Neural cell (in vitro differentiated cells): ENCODE results near the gene CDC37. TPM values are rescaled to one million over a fixed set of nuclear protein-coding genes. Genes with fewer than 3 reads are reported as not detected.

Experiments
- H2AFZ ChIP-seq: fragments of 200-600, 300-800 bp; sonication (generic), shearing (Covaris generic); 2 replicates; pipeline ENCODE4 v1.6.0; 2014; ENCODE audit warnings: low read depth, mild to moderate bottlenecking, antibody characterized with exemption, low read length, moderate library complexity
- H3F3A ChIP-seq: fragments of 200-600 bp; shearing (Covaris generic); 2 replicates; pipeline ENCODE4 v1.6.1; 2016; ENCODE audit warnings: mild to moderate bottlenecking, moderate library complexity, mixed read lengths, antibody characterized with exemption, low read length; ENCODE audit not compliant: insufficient read depth, poor library complexity, severe bottlenecking
- H3K27ac ChIP-seq: fragments of 200-600, 300-800 bp; sonication (generic), shearing (Covaris generic); 2 replicates; pipeline ENCODE4 v1.5.1; 2014; ENCODE audit warnings: mild to moderate bottlenecking, low read length, moderate library complexity
- H3K27me3 ChIP-seq: fragments of 300-800, 200-600 bp; sonication (generic), shearing (Covaris generic); 2 replicates; pipeline ENCODE4 v1.6.0; 2014; ENCODE audit warnings: mild to moderate bottlenecking, low read depth, low read length, moderate library complexity; ENCODE audit not compliant: insufficient read depth
- H3K36me3 ChIP-seq: fragments of 300-800, 200-600 bp; sonication (generic), shearing (Covaris generic); 2 replicates; pipeline ENCODE4 v1.5.1; 2014; ENCODE audit warnings: mild to moderate bottlenecking, antibody characterized with exemption, low read length, moderate library complexity; ENCODE audit not compliant: insufficient read depth
- H3K4me2 ChIP-seq: fragments of 300-800, 200-600 bp; sonication (generic), shearing (Covaris generic); 2 replicates; pipeline ENCODE4 v1.6.0; 2014; ENCODE audit warnings: mild to moderate bottlenecking, low read length
- H3K4me3 ChIP-seq: fragments of 300-800, 200-600 bp; sonication (generic), shearing (Covaris generic); 2 replicates; pipeline ENCODE4 v1.5.1; 2014; ENCODE audit warnings: mild to moderate bottlenecking, low read length, moderate library complexity
- H3K79me2 ChIP-seq: fragments of 200-600 bp; shearing (Covaris generic); replicated peaks from 2 replicates; pipeline ENCODE4 v1.6.0; 2014; ENCODE audit warnings: mild to moderate bottlenecking, low read length, moderate library complexity; ENCODE audit not compliant: insufficient read depth
- H3K9ac ChIP-seq: fragments of 300-800, 200-600 bp; sonication (generic), shearing (Covaris generic); 2 replicates; pipeline ENCODE4 v1.6.1; 2016; ENCODE audit warnings: mild to moderate bottlenecking, low read length, mixed read lengths
- H3K9me2 ChIP-seq: fragments of 200-600 bp; shearing (Covaris generic); 2 replicates; pipeline ENCODE4 v1.6.1; 2016; ENCODE audit warnings: mild to moderate bottlenecking, low read length, mixed read lengths; ENCODE audit not compliant: insufficient read depth
- H3K9me3 ChIP-seq: fragments of 200-600, 300-800 bp; sonication (generic), shearing (Covaris generic); 2 replicates; pipeline ENCODE4 v1.6.1; 2016; ENCODE audit warnings: mild to moderate bottlenecking, mixed run types, low read length, moderate library complexity, mixed read lengths
- H4K20me1 ChIP-seq: fragments of 200-600 bp; shearing (Covaris generic); 2 replicates; pipeline ENCODE4 v1.6.1; 2016; ENCODE audit warnings: mild to moderate bottlenecking, mixed run types; ENCODE audit not compliant: insufficient read depth
- EP300 ChIP-seq: fragments of 450-650 bp; conservative IDR thresholded peaks from 2 replicates; pipeline ENCODE4 v1.6.1; 2014; ENCODE audit warnings: antibody characterized with exemption, mild to moderate bottlenecking, moderate library complexity; ENCODE audit not compliant: poor library complexity, severe bottlenecking
- EZH2 ChIP-seq: fragments of 200-600, 300-800 bp; shearing (Covaris generic), sonication (generic); IDR thresholded peaks from 2 replicates; pipeline ENCODE4 v1.6.1; 2014; ENCODE audit warnings: antibody characterized with exemption, low read length, borderline replicate concordance, mild to moderate bottlenecking; ENCODE audit not compliant: insufficient read depth, poor library complexity, severe bottlenecking
- MXI1 ChIP-seq: fragments of 450-650 bp; conservative IDR thresholded peaks from 2 replicates; pipeline ENCODE4 v1.6.1; 2014; ENCODE audit warnings: antibody characterized with exemption, mild to moderate bottlenecking; ENCODE audit not compliant: poor library complexity, severe bottlenecking
- POLR2AphosphoS5 ChIP-seq: IDR thresholded peaks from 2 replicates; pipeline ENCODE4 v1.6.1; 2012
- RAD21 ChIP-seq: fragments of 450-650 bp; conservative IDR thresholded peaks from 2 replicates; pipeline ENCODE4 v1.6.1; 2014; ENCODE audit warnings: antibody characterized with exemption, mild to moderate bottlenecking, moderate library complexity
- REST ChIP-seq: IDR thresholded peaks from 2 replicates; pipeline ENCODE4 v1.6.1; 2012; ENCODE audit warnings: borderline replicate concordance
- SMC3 ChIP-seq: fragments of 450-650 bp; conservative IDR thresholded peaks from 2 replicates; pipeline ENCODE4 v1.6.1; 2014; ENCODE audit warnings: antibody characterized with exemption, mild to moderate bottlenecking, moderate library complexity; ENCODE audit not compliant: poor library complexity
- TAF1 ChIP-seq: IDR thresholded peaks from 2 replicates; pipeline ENCODE4 v1.6.1; 2012; ENCODE audit warnings: low read depth
- polyA plus RNA-seq: library from polyadenylated mRNA; depleted of rRNA; stranded (reverse); fragments of >200 nt; gene quantifications from 2 replicates; pipeline ENCODE4 v1.2.3, GENCODE V29; 2014
- TF ChIP-seq, protein P1 (sequence below): fragments of 450-650 bp; IDR thresholded peaks from 2 replicates; pipeline ENCODE4 v1.5.1; 2014; ENCODE audit warnings: antibody characterized with exemption, mild to moderate bottlenecking, moderate library complexity; ENCODE audit not compliant: poor library complexity, severe bottlenecking

Gene CDC37
- polyA plus RNA-seq, 1 donor from 2014 or later, result 359 TPM

GRCh38 chr19:10408511-10409283, 5.4 kb upstream of the CDC37 start:
- no peaks in the 10 kb centered on the region for H3K79me2 ChIP-seq
- H3K4me2 ChIP-seq, result no peak overlapping the region
- no peaks in the 10 kb centered on the region for H3K36me3 ChIP-seq
- TF ChIP-seq RAD21 (no peak), EZH2 (no peak), POLR2AphosphoS5 (no peak), SMC3 (no peak), MXI1 (no peak)
- TF ChIP-seq, protein P1, sequence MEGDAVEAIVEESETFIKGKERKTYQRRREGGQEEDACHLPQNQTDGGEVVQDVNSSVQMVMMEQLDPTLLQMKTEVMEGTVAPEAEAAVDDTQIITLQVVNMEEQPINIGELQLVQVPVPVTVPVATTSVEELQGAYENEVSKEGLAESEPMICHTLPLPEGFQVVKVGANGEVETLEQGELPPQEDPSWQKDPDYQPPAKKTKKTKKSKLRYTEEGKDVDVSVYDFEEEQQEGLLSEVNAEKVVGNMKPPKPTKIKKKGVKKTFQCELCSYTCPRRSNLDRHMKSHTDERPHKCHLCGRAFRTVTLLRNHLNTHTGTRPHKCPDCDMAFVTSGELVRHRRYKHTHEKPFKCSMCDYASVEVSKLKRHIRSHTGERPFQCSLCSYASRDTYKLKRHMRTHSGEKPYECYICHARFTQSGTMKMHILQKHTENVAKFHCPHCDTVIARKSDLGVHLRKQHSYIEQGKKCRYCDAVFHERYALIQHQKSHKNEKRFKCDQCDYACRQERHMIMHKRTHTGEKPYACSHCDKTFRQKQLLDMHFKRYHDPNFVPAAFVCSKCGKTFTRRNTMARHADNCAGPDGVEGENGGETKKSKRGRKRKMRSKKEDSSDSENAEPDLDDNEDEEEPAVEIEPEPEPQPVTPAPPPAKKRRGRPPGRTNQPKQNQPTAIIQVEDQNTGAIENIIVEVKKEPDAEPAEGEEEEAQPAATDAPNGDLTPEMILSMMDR, result no peak
- no peaks in the 10 kb centered on the region for H3K27me3 ChIP-seq
- no peaks in the 10 kb centered on the region for H3K9me3 ChIP-seq
- no peak overlapping the region for H3K27ac ChIP-seq
- H3F3A ChIP-seq, result no peaks in the 10 kb centered on the region
- H2AFZ ChIP-seq, result no peak overlapping the region
- no peak overlapping the region for H3K4me3 ChIP-seq
- H4K20me1 ChIP-seq, result no peaks in the 10 kb centered on the region
- no peak overlapping the region for H3K9ac ChIP-seq
- H3K9me2 ChIP-seq, result no peaks in the 10 kb centered on the region

DNA sequence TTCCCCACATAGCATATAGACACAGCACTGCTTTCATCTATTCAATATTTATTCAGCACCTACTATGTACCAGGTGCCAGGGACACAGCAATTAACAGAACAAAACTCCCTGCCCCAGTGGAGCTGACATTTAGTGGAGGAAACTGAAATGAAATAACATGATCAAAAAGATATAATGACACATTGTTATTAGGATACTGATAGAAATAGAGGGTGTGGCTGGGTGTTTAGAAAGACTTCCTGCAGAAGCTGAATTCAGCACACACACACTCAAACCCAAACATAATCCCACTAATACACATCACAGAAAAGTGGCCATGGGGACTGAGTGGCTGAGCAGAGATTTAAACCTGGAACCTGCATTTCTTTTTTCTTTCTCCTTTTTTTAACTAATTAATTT, 3.8 kb upstream of the CDC37 start:
- no peak overlapping the region for H3K9ac ChIP-seq
- TF ChIP-seq POLR2AphosphoS5, result no peak
- TF ChIP-seq EP300, result no peak
- TF ChIP-seq REST, result no peak
- no peak for TF ChIP-seq EZH2
- no peak for TF ChIP-seq RAD21
- TF ChIP-seq MXI1, result no peak
- no peak for TF ChIP-seq SMC3
- TF ChIP-seq, protein P1, result no peak
- TF ChIP-seq TAF1, result no peak
- no peak overlapping the region for H3K4me3 ChIP-seq
- H3K79me2 ChIP-seq, result peaks cover 12% of the 10 kb centered on the region
- H2AFZ ChIP-seq, result no peak overlapping the region
- no peaks in the 10 kb centered on the region for H3F3A ChIP-seq
- no peaks in the 10 kb centered on the region for H3K9me3 ChIP-seq
- no peak overlapping the region for H3K4me2 ChIP-seq
- no peaks in the 10 kb centered on the region for H3K27me3 ChIP-seq
- no peaks in the 10 kb centered on the region for H3K36me3 ChIP-seq
- no peaks in the 10 kb centered on the region for H3K9me2 ChIP-seq
- H3K27ac ChIP-seq, result no peak overlapping the region
- no peaks in the 10 kb centered on the region for H4K20me1 ChIP-seq
